Smooth muscle cell (in vitro differentiated cells): ENCODE data around the gene SIKE1. TPM values are rescaled to one million over a fixed set of nuclear protein-coding genes. Genes with fewer than 3 reads are reported as not detected.
"Not testable (repeated sequence)": the region's sequence is repeated elsewhere in the genome, so short reads cannot be mapped to it uniquely, and the experiment has no call there.

ENCODE experiments used
- DNase-seq: peaks from one replicate; lab custom pipeline; 2025; ENCODE audit not compliant: unreplicated experiment; lab: John Stamatoyannopoulos, UW
- H2AFZ ChIP-seq: fragments of 200-600 bp; sonication (generic); 2 replicates; pipeline ENCODE4 v1.6.0; 2016; ENCODE audit warnings: antibody characterized with exemption, low read depth, mild to moderate bottlenecking
- H3F3A ChIP-seq: fragments of 200-600 bp; sonication (generic); 2 replicates; pipeline ENCODE4 v1.6.0; 2017; ENCODE audit warnings: antibody characterized with exemption, low read depth
- H3K27ac ChIP-seq: fragments of 200-600 bp; sonication (generic); 2 replicates; pipeline ENCODE4 v1.5.1; 2016; ENCODE audit warnings: low read depth, mild to moderate bottlenecking
- H3K27me3 ChIP-seq: fragments of 200-600 bp; sonication (generic); 2 replicates; pipeline ENCODE4 v1.6.1; 2016; ENCODE audit warnings: low read depth, mild to moderate bottlenecking
- H3K36me3 ChIP-seq: fragments of 200-600 bp; sonication (generic); 2 replicates; pipeline ENCODE4 v1.5.1; 2016; ENCODE audit warnings: low read depth
- H3K4me1 ChIP-seq: fragments of 200-600 bp; sonication (generic); 2 replicates; pipeline ENCODE4 v1.5.1; 2016; ENCODE audit warnings: low read depth
- H3K4me2 ChIP-seq: fragments of 200-600 bp; sonication (generic); 2 replicates; pipeline ENCODE4 v1.6.0; 2016; ENCODE audit warnings: mild to moderate bottlenecking
- H3K4me3 ChIP-seq: fragments of 200-600 bp; sonication (generic); 2 replicates; pipeline ENCODE4 v1.5.1; 2016; ENCODE audit warnings: mild to moderate bottlenecking
- H3K79me2 ChIP-seq: fragments of 200-600 bp; sonication (generic); 2 replicates; pipeline ENCODE4 v1.6.0; 2016; ENCODE audit warnings: low read depth, mild to moderate bottlenecking
- H3K9ac ChIP-seq: fragments of 200-600 bp; sonication (generic); 2 replicates; pipeline ENCODE4 v1.6.0; 2016; ENCODE audit warnings: low read depth
- H3K9me3 ChIP-seq: fragments of 200-600 bp; sonication (generic); replicated peaks from 2 replicates; pipeline ENCODE4 v1.5.1; 2016; ENCODE audit warnings: low read depth
- H4K20me1 ChIP-seq: fragments of 200-600 bp; sonication (generic); 2 replicates; pipeline ENCODE4 v1.6.0; 2016; ENCODE audit warnings: low read depth
- WGBS: methylation state at CpG from one replicate; pipeline ENCODE4 v1.1.7; 2016; ENCODE audit warnings: low lambda C conversion rate; 5-methylcytosine and 5-hydroxymethylcytosine counted together
- polyA plus RNA-seq: library from polyadenylated mRNA; unstranded; fragments of >200 nt; fragmentation: Nextera tagmentation; extraction: Ambion mirVana; gene quantifications from 2 replicates; pipeline ENCODE4 v1.2.1, GENCODE V29; 2016
- total RNA-seq: library from RNA; depleted of rRNA; stranded (reverse); fragments of >200 nt; gene quantifications from 2 replicates; pipeline ENCODE4 v1.2.3, GENCODE V29; 2014
- TF ChIP-seq, protein P1 (sequence below): fragments of 200-600 bp; sonication (generic); IDR thresholded peaks from 2 replicates; pipeline ENCODE4 v1.5.1; 2017; ENCODE audit warnings: borderline replicate concordance, mild to moderate bottlenecking, antibody characterized with exemption; ENCODE audit not compliant: insufficient read depth, poor library complexity, severe bottlenecking

SIKE1 gene
- total and polyA plus RNA-seq, 2 experiments from 2014 or later = 37.0 to 70.5 TPM

DNA sequence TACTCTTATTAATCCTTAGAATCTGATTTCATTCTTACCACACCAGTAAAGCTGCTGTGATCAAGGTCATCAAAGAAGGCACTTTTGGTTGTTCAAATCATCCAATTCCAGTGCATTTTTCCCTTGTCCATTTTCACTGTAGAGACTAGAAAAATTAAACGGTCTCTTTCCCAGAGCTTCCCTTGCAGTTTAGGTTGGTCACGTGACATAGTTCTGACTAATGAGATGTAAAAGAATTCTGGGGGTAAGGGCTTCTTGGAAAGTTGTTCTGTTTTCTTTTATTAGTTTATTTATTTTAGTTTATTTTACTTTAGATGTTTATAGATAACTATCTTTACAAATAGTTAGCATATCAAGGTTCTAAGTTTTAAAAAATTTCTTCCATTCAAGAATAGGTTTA lies 39.9 kb upstream of the SIKE1 start:
- no peaks in the 10 kb centered on the region for H3K79me2 ChIP-seq
- no peak overlapping the region for H3K27ac ChIP-seq

DNA sequence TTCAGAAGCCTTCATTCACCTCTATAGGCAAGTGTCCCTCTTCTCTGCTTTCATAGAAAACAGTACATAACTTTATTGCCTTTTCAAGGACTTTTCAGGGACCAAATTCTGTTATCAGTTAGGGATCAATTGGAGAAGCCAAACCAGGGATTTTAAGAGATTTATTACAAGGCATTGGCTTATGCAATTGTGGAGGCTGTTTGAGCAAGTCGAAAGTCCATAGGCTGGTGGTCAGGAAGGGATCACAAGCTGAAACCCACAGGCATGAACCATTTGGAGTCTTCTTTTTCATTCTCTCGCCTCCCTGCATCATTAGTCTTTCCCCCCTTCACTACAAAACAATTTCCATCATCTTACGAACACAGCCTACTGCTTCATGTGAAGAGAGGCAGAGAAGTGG lies 39.4 kb upstream of the SIKE1 start:
- H3K79me2 ChIP-seq = no peaks in the 10 kb centered on the region
- no peak overlapping the region for H3K27ac ChIP-seq
- TF ChIP-seq, protein P1, sequence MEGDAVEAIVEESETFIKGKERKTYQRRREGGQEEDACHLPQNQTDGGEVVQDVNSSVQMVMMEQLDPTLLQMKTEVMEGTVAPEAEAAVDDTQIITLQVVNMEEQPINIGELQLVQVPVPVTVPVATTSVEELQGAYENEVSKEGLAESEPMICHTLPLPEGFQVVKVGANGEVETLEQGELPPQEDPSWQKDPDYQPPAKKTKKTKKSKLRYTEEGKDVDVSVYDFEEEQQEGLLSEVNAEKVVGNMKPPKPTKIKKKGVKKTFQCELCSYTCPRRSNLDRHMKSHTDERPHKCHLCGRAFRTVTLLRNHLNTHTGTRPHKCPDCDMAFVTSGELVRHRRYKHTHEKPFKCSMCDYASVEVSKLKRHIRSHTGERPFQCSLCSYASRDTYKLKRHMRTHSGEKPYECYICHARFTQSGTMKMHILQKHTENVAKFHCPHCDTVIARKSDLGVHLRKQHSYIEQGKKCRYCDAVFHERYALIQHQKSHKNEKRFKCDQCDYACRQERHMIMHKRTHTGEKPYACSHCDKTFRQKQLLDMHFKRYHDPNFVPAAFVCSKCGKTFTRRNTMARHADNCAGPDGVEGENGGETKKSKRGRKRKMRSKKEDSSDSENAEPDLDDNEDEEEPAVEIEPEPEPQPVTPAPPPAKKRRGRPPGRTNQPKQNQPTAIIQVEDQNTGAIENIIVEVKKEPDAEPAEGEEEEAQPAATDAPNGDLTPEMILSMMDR = no peak
- H3K9ac ChIP-seq = no peak overlapping the region
- H2AFZ ChIP-seq = no peak overlapping the region
- no peak overlapping the region for H3K4me3 ChIP-seq
- DNase-seq = no peak
- H3K4me1 ChIP-seq = no peaks in the 10 kb centered on the region
- no peaks in the 10 kb centered on the region for H3F3A ChIP-seq
- no peak overlapping the region for H3K4me2 ChIP-seq
- H3K27me3 ChIP-seq = no peaks in the 10 kb centered on the region
- 72% methylated on average over 3 of the region's 3 CpGs for WGBS
- H4K20me1 ChIP-seq = no peaks in the 10 kb centered on the region
- H3K9me3 ChIP-seq = no peaks in the 10 kb centered on the region
- no peaks in the 10 kb centered on the region for H3K36me3 ChIP-seq

More for the DNA sequence above, 39.9 kb upstream of the SIKE1 start:
- Histone ChIP-seq H2AFZ (no peak overlapping the region), H3K4me3 (no peak overlapping the region), H3K9ac (no peak overlapping the region), H3K9me3 (no peaks in the 10 kb centered on the region), H4K20me1 (no peaks in the 10 kb centered on the region), H3K27me3 (no peaks in the 10 kb centered on the region), H3K4me2 (no peak overlapping the region), H3K4me1 (no peaks in the 10 kb centered on the region), H3K36me3 (no peaks in the 10 kb centered on the region), H3F3A (no peaks in the 10 kb centered on the region)
- WGBS = 92% methylated on average over 2 of the region's 2 CpGs
- DNase-seq = no peak
- TF ChIP-seq, protein P1 = no peak

DNA sequence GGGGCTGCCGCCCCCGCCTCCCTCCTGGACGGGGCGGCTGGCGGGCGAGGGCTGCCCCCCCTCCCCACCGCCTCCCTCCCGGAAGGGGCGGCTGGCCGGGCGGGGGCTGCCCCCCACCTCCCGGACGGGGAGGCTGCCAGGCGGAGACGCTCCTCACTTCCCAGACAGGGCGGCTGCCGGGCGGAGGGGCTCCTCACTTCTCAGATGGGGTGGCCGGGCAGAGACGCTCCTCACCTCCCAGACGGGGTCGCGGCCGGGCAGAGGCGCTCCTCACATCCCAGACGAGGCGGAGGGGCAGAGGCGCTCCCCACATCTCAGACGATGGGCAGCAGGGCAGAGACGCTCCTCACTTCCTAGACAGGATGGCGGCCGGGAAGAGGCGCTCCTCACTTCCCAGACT lies 24.0 kb upstream of the SIKE1 start:
- H3K4me3 ChIP-seq, H3K4me2 ChIP-seq, H3K27me3 ChIP-seq, DNase-seq, H3K9ac ChIP-seq, H3K27ac ChIP-seq, H4K20me1 ChIP-seq, H3K4me1 ChIP-seq, H3K79me2 ChIP-seq, H2AFZ ChIP-seq, H3K36me3 ChIP-seq, H3F3A ChIP-seq, H3K9me3 ChIP-seq: not testable (repeated sequence)
- WGBS = 94% methylated on average over 17 of the region's 33 CpGs

DNA sequence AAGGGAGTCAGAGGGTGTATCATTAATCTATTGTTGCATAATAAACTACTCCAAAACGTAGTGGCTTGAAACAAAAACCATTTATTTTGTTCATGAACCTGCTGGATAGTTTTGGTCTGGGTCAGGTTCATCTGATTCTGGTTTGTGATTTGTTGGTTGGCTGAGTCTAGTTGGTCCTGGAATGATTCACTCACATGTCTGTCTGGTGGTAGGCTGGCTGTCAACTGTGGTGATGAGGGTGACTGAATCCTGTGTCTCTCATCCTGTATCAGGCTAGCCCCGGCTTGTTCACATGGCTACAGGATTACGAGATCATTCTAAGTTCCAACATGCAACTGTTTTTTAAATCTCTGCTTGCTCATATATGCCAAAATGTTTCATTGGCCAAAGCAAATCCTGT lies 22.5 kb upstream of the SIKE1 start:
- Histone ChIP-seq H3K4me3 (no peak overlapping the region), H3K9me3 (no peaks in the 10 kb centered on the region), H3K4me2 (no peak overlapping the region), H3K9ac (peak overlapping the region; percentile 31), H4K20me1 (no peaks in the 10 kb centered on the region), H3F3A (no peaks in the 10 kb centered on the region), H3K36me3 (no peaks in the 10 kb centered on the region), H2AFZ (no peak overlapping the region), H3K27me3 (no peaks in the 10 kb centered on the region), H3K79me2 (no peaks in the 10 kb centered on the region), H3K4me1 (no peaks in the 10 kb centered on the region), H3K27ac (peak overlapping the region; percentile 71)
- 72% methylated on average over 3 of the region's 3 CpGs for WGBS
- TF ChIP-seq, protein P1 = no peak
- no peak for DNase-seq
